ENCODE measurements around the gene ILRUN.
"Not testable (repeated sequence)": the region's sequence is repeated elsewhere in the genome, so short reads cannot be mapped to it uniquely, and the experiment has no call there.

Gene ILRUN

DNA sequence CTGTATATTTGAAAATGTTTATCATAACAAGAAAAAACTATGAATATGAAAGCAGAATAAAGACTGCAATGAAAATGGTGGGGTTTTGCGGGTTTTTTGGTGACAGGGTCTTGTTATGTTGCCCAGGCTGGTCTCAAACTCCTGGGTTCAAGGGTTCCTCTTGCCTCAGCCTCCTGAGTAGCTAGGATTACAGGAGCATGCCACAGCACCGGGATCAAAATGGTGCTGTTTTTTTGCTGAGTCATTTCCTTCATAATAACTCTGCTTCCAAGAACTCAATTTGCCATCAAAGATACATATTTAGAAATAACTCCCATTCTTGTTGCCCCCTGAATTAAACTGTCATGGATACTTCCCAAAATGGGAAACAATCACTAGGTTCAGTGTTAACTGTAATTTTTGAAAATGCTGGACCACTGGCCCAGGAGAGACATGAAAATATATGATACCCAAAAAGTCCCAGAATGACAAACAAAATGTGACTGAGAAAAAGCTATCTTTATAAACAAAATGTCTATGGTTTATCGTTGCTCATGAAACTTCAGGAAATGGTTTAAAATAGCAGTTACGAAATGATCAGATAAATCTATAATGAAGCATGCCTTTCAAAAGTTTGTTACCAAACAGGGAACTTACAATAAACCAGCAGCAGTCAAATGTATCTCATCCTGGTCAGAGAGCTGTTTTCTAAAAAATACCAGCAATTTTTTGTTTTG lies 32.2 kb downstream of the ILRUN start:
- no peak for DNase-seq (ENCODE audit: low spot score)

DNA sequence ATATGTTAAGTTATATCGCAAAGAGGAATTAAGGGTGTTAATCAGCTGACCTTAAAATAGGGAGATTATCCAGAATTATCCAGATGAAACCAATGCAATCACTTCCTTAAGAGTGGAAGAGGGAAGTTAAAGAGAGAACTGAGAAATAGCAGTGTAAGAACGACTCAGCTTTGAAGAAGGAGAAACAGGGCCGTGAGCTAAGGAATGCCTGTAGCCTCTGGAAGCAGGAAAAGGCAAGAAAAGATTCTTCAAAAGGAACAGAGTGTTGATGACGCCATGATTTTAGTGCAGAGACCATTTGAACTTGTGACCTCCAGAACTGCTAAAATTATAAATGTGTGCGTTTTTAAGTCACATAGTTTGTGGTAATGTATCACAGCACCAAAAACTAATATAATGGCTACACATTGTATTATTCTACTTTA lies 32.7 kb downstream of the ILRUN start:
- no peak for DNase-seq (ENCODE audit: low spot score)

DNA sequence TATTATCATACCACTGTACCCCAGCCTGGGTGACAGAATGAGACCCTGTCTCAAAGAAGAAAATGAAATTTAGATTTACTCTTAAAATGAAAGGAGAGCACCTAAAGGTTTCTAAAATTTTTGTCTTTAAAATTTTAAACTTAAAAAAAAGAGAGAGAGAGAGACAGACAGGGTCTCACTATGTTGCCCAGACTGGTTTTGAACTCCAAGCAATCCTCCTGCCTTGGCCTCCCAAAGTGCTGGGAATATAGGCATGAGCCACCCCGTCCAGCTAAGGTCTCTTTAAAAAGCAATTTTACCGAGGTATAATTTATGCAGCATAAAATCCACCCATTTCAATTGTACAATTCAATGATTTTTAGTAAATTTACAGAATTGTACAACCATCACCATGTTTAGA lies 33.2 kb downstream of the ILRUN start:
- no peak for DNase-seq (ENCODE audit: low spot score)

DNA sequence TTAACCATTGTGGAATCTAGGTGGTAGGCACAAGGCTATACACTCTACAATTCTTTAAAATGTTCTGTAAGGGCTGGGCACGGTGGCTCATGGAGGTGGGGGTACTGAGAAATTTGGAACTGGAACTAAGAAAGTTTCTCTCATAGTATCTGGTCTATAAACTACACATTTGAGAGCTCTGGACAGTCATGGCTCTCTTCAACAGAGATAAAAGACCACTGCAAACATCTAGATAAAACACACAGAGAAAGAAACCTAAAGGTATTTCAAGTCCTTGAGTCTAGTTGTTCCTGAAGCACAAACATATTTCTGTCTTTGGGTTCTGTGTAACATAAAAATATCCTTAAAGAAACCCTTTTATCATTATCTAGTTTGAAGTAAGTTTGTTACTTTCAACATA lies 35.2 kb downstream of the ILRUN start:
- no peak for DNase-seq (ENCODE audit: low spot score)

DNA sequence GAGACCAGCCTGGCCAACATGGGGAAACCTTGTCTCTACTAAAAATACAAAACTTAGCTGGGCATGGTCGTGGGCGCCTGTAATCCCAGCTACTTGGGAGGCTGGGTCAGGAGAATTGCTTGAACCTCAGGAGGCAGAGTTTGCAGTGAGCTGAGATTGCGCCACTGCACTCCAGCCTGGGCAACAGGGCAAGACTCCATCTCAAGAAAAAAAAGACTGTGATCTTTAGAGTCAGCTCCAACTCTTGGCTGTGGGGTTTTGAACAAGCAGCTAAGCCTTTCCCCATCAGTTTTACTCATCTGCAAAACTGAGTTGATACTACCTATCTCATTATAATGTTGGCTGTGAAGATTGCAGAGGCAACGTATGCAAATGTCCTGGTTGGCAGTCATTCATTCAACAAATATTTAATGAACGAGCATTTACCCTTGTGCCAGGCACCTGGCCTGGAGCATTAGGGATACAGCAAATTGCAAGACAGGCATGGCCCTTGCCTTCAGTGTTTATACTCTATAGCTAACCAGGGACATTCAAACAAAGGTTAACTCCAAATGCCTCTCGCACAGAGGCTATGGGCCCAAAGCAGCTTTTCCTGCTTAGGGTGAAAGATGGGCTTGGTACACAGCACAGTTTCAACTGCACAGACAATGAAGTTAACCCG lies 37.8 kb downstream of the ILRUN start:
- peak; percentile 51 for DNase-seq (ENCODE audit: low spot score)

DNA sequence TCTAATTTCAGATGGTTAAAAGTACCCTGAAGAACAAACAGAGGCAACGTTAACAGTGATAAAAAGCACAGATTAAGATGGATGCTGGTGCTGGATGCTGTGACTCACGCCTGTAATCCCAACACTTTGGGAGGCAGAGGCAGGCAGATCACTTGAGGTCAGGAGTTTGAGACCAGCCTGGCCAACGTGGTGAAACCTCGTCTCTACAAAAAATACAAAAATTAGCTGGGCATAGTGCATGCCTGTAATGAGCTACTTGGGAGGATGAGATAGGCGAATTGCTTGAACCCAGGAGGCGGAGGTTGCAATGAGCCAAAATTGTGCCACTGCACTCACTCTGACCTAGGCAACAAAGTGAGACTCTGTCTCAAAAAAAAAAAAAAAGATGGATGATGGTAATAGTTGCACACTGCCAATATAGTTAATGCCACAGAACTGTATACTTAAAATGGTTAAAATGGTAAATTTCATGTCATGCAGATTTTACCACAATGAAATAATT lies 38.5 kb downstream of the ILRUN start:
- DNase-seq (ENCODE audit: low spot score): not testable (repeated sequence)

DNA sequence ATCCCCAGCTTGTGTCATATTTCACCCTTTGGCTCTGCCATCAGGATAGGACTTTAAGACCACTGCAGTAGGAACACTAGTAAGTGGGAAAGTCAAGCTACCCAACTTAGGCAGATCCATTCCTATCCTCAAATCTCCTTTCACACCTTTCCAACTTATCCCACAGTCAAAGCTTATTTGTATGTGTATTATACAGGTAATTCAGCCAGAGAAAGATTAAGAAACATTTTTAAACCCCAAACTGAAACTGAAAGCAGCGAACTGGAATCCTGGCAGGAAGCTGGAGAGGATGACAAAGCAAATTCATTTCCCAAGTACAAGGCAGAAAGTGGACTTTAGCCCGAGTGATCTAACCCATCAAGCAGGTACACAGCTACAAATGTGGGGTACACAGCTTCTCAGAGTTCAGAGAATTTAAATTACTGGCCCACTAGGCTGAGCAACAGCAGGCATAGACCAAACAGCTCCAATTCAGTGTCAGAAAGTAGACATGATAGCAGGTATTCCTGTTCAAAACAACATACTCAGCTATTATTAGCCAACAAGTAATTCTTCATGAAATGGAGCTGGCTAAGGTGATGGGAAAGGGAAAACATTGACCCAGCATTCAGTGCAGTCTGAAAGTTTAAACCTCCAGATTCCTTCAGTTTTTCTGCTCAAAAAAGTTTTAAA lies 39.1 kb downstream of the ILRUN start:
- peak; percentile 62 for DNase-seq (ENCODE audit: low spot score)

DNA sequence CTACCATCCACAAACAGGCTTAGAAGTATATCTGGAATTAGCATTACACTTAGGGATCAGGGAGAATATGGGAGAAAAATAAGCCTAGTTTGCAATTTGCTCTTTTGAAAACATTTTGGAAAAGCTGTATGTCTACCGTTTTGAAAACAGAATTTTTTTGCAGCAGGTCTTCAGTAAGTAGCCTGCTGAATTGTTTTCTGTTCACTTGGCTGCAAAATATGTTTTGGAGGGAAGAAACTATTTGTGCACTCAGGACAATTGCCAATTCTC lies 39.6 kb downstream of the ILRUN start:
- DNase-seq (ENCODE audit: low spot score): no peak

DNA sequence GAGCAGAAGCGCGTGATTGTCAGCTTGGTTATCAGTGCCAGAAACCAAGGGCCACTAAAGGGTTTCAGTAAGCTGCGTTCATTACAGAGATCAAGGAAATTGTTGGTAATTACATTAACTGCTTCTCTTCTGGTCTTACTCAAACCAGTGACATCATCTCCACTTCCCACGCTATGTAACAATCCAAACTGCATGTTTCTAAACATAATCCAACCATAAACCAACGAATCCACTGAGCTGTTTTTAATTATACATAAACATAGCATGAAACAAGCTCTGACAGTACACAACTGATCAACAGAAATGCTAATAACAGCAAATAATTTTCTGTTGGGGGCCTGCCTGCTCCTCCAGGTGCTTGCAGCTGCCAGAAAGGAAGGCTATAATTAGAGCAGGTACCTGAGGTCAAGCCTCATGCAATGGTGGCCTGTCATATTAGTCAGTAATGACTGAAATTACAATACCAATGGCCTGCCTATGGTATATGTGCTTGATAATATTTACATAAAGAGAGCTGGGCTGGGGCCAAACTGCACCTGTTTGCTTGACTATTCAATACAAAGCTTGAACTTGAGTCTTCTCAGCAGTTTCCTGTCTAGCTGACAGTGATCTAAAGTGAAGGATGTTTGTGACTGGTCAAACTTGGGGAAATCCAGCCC lies 40.1 kb downstream of the ILRUN start:
- DNase-seq (ENCODE audit: low spot score): peak; percentile 93

DNA sequence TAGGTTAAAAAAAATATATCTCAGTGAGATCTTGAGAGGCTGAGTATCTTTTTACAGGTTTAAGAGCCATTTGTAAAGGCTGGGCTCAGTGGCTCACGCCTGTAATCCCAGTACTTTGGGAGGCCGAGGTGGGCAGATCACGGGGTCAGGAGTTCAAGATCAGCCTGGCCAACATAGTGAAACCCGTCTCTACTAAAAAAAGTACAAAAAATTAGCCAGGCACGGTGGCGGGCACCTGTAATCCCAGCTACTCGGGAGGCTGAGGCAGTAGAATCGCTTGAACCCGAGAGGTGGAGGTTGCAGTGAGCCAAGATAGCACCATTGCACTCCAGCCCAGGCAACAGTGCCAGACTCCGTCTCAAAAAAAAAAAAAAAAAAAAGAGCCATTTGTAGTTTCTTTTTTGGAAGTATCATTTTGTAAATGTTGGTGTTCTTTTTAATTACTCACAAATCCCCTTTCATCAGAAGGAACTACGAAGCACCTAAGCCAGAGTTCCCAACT lies 40.6 kb downstream of the ILRUN start:
- DNase-seq (ENCODE audit: low spot score): not testable (repeated sequence)

DNA sequence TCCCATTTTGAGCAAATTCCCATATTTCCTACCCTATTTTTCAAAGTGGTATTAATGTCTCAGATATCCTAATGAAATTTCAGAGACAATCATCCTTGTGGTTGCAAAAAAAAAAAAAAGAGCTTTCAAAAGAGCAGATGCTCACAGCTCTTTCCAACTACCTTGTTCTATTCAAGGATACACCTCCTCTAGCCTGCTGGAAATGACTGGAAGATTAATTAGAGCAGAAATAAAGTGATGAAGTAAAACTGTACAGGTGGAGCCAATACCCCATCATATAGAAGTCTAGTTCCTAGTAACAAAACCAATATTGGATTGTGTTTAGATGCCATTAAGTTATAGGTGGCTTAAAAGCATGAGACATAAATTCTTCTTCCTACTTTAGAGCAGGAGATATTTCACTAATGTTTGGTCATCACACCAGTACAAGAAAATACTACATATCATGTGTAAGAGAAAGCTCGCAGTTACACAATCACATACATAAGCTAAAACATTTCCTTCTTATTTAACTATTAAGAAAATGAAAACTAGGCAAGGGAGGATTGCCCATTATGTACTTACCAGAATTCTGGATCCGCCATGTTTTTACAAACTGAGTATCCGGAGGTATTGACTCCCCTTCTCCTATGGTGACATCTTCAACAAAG lies 42.4 kb downstream of the ILRUN start:
- DNase-seq (ENCODE audit: low spot score): no peak

DNA sequence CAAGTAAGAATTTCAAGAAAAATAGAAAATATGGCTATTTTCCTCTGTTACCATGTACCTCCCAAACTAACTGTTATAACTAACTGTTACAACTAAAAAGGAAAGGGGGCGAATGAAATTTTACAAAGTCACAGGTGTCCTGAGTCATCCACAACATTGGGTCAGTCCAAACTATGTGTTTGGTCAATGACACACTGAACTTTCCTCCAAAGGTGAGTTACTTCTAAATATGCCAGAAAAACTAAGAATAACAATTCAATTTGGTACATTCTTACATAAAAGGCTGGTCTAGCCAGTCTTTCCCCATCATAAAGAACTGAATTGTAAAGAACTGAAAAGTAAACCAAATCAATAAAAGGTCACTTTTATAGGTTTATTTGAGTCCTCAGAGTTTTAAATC lies 44.3 kb downstream of the ILRUN start:
- no peak for DNase-seq (ENCODE audit: low spot score)

DNA sequence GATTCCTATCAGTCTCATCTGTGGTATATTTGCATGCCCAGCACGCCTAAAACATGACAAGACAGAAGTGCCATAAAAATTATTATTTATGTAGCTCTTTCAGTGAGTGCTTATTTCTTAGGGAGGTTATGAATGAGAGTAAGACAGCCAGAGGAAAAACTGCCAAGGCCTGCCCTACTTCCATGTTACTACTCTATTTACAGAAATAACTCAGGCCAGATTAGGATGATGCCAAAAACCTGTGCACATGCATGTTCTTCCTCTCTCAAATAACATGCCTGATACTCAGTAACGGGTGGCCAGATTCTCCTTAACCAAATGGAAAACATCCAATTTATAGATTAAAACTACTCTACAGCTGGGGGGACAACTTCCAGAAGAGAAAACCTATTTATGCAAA lies 45.7 kb downstream of the ILRUN start:
- DNase-seq (ENCODE audit: low spot score): no peak

DNA sequence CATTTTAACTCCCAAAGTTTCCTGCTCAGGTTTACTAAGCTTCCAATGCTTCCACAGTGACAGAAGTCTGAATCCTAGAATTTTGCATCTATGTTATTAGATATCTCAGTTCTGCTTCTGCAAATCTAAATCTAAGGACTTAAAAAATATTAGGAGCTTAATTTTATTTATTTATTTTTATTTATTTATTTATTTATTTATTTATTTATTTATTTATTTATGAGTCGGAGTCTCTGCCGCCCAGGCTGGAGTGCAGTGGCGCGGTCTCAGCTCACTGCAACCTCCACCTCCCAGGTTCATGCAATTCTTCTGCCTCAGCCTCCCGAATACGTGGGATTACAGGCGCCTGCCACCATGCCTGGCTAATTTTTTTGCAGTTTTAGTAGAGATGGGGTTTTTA lies 46.3 kb downstream of the ILRUN start:
- DNase-seq (ENCODE audit: low spot score): not testable (repeated sequence)

DNA sequence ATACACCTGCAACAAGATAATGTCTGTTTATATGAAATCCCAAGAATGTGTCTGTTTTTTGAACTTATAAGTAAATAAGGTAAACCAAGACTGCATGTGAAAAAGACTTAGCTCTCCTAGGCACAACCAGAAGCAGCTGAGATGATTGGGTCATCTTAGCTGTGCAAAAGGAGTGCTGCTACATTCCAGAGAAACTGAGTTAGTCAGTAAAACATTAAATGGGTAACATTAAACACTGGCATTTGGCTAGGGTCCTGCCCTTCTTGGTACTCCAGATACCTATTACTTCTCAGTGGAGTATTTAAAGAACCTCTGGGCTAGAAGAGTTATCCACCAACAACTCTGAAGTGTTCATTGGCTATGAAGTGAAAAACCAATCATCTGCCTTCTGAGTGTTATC lies 47.8 kb downstream of the ILRUN start:
- no peak for DNase-seq (ENCODE audit: low spot score)

Measured in NAMALWA (cell line).